ENCODE results near the gene PCSK4. TPM values are rescaled to one million over a fixed set of nuclear protein-coding genes. Genes with fewer than 3 reads are reported as not detected.
A peak's percentile ranks its signal among the peaks of the same experiment; 100 is the strongest.

PCSK4 gene
- total RNA-seq, 1 donor, result 1.4 TPM

GRCh38 chr19:1472231-1473084 lies 17.7 kb downstream of the PCSK4 start:
- Histone ChIP-seq H3K4me1 (ENCODE audit: insufficient read depth, low read length) (no peaks in the 10 kb centered on the region), H3K9me3 (ENCODE audit: low read depth, low read length) (no peaks in the 10 kb centered on the region), H4K20me1 (ENCODE audit: insufficient read depth, low read length) (peaks cover 71% of the 10 kb centered on the region), H3K79me2 (ENCODE audit: insufficient read depth, low read length) (peaks cover 8% of the 10 kb centered on the region), H3K4me2 (ENCODE audit: insufficient read depth, low read length) (no peak overlapping the region), H2AFZ (ENCODE audit: low read length) (no peak overlapping the region), H3K27ac (ENCODE audit: low read depth, low read length) (no peak overlapping the region), H3K27me3 (ENCODE audit: insufficient read depth, low read length) (peaks cover 52% of the 10 kb centered on the region), H3K36me3 (ENCODE audit: insufficient read depth, low read length) (peaks cover 4% of the 10 kb centered on the region), H3K4me3 (ENCODE audit: insufficient read depth, low read length) (no peak overlapping the region)
- TF ChIP-seq CTCF (IDR thresholded peaks at IDR 0.05; ENCODE audit: extremely low read depth, low read depth, low read length), result no peak
- no peak for DNase-seq (ENCODE audit: insufficient read length, low spot score, missing footprints)

GRCh38 chr19:1471515-1472160 lies 18.5 kb downstream of the PCSK4 start:
- no peak overlapping the region for H2AFZ ChIP-seq (ENCODE audit: low read length)
- no peak overlapping the region for H3K4me3 ChIP-seq (ENCODE audit: insufficient read depth, low read length)
- no peak for TF ChIP-seq CTCF (IDR thresholded peaks at IDR 0.05; ENCODE audit: extremely low read depth, low read depth, low read length)
- H3K9me3 ChIP-seq (ENCODE audit: low read depth, low read length), result no peaks in the 10 kb centered on the region
- H3K27ac ChIP-seq (ENCODE audit: low read depth, low read length), result no peak overlapping the region
- no peak overlapping the region for H3K4me2 ChIP-seq (ENCODE audit: insufficient read depth, low read length)
- peaks cover 4% of the 10 kb centered on the region for H3K79me2 ChIP-seq (ENCODE audit: insufficient read depth, low read length)
- H4K20me1 ChIP-seq (ENCODE audit: insufficient read depth, low read length), result peaks cover 69% of the 10 kb centered on the region
- H3K4me1 ChIP-seq (ENCODE audit: insufficient read depth, low read length), result no peaks in the 10 kb centered on the region
- no peaks in the 10 kb centered on the region for H3K36me3 ChIP-seq (ENCODE audit: insufficient read depth, low read length)
- H3K27me3 ChIP-seq (ENCODE audit: insufficient read depth, low read length), result peaks cover 61% of the 10 kb centered on the region
- peak; percentile 96 for DNase-seq (ENCODE audit: insufficient read length, low spot score, missing footprints)

GRCh38 chr19:1471010-1471514 lies 19.1 kb downstream of the PCSK4 start:
- TF ChIP-seq CTCF (IDR thresholded peaks at IDR 0.05; ENCODE audit: extremely low read depth, low read depth, low read length), result no peak
- Histone ChIP-seq H3K4me3 (ENCODE audit: insufficient read depth, low read length) (no peak overlapping the region), H3K36me3 (ENCODE audit: insufficient read depth, low read length) (no peaks in the 10 kb centered on the region), H3K79me2 (ENCODE audit: insufficient read depth, low read length) (no peaks in the 10 kb centered on the region), H2AFZ (ENCODE audit: low read length) (no peak overlapping the region), H3K9me3 (ENCODE audit: low read depth, low read length) (no peaks in the 10 kb centered on the region), H3K27ac (ENCODE audit: low read depth, low read length) (no peak overlapping the region), H4K20me1 (ENCODE audit: insufficient read depth, low read length) (peaks cover 69% of the 10 kb centered on the region), H3K27me3 (ENCODE audit: insufficient read depth, low read length) (peaks cover 66% of the 10 kb centered on the region), H3K4me2 (ENCODE audit: insufficient read depth, low read length) (no peak overlapping the region), H3K4me1 (ENCODE audit: insufficient read depth, low read length) (no peaks in the 10 kb centered on the region)
- peak; percentile 97 for DNase-seq (ENCODE audit: insufficient read length, low spot score, missing footprints)
